ENCODE measurements around the gene ATP6AP1. TPM values are rescaled to one million over a fixed set of nuclear protein-coding genes. Genes with fewer than 3 reads are reported as not detected.

Gene ATP6AP1
- total RNA-seq, 1 experiment from 2014 or later, result 144 TPM

Other genes with a start within 250 kb of the ATP6AP1 start
- gene OPN1MW, start 246.1 kb upstream of the ATP6AP1 start, total RNA-seq (2014; rRNA removed; shearing (Covaris generic)), result not detected in 2 replicates
- not detected in 2 replicates for gene OPN1MW2, start 208.9 kb upstream of the ATP6AP1 start, total RNA-seq (2014; rRNA removed; shearing (Covaris generic))
- not detected in 2 replicates for gene OPN1MW3, start 171.1 kb upstream of the ATP6AP1 start, total RNA-seq (2014; rRNA removed; shearing (Covaris generic))
- not detected in 2 replicates for gene TEX28, start 133.6 kb upstream of the ATP6AP1 start, total RNA-seq (2014; rRNA removed; shearing (Covaris generic))
- gene TKTL1, start 132.9 kb upstream of the ATP6AP1 start, total RNA-seq (2014; rRNA removed; shearing (Covaris generic)), result 0.22 TPM in 1 of 2 replicates, not detected in the other
- 1,078 and 2,383 TPM in 2 replicates for gene FLNA, start 54.0 kb upstream of the ATP6AP1 start, total RNA-seq (2014; rRNA removed; shearing (Covaris generic))
- 101 and 105 TPM in 2 replicates for gene EMD, start 49.4 kb upstream of the ATP6AP1 start, total RNA-seq (2014; rRNA removed; shearing (Covaris generic))
- 3,989 and 5,487 TPM in 2 replicates for gene RPL10, start 30.3 kb upstream of the ATP6AP1 start, total RNA-seq (2014; rRNA removed; shearing (Covaris generic))
- 49.1 and 65.3 TPM in 2 replicates for gene DNASE1L1, start 19.4 kb upstream of the ATP6AP1 start, total RNA-seq (2014; rRNA removed; shearing (Covaris generic))
- 24.9 and 32.1 TPM in 2 replicates for gene TAFAZZIN, start 17.1 kb upstream of the ATP6AP1 start, total RNA-seq (2014; rRNA removed; shearing (Covaris generic))
- gene GDI1, start 8.5 kb downstream of the ATP6AP1 start, total RNA-seq (2014; rRNA removed; shearing (Covaris generic)), result 210 and 222 TPM in 2 replicates
- 99.6 and 139 TPM in 2 replicates for gene FAM50A, start 15.5 kb downstream of the ATP6AP1 start, total RNA-seq (2014; rRNA removed; shearing (Covaris generic))
- gene PLXNA3, start 29.6 kb downstream of the ATP6AP1 start, total RNA-seq (2014; rRNA removed; shearing (Covaris generic)), result 4.3 and 8.9 TPM in 2 replicates
- gene LAGE3, start 50.6 kb downstream of the ATP6AP1 start, total RNA-seq (2014; rRNA removed; shearing (Covaris generic)), result 102 and 104 TPM in 2 replicates
- gene UBL4A, start 57.9 kb downstream of the ATP6AP1 start, total RNA-seq (2014; rRNA removed; shearing (Covaris generic)), result 74.0 and 101 TPM in 2 replicates
- gene SLC10A3, start 62.0 kb downstream of the ATP6AP1 start, total RNA-seq (2014; rRNA removed; shearing (Covaris generic)), result 65.4 and 80.7 TPM in 2 replicates
- 53.2 and 72.8 TPM in 2 replicates for gene FAM3A, start 87.6 kb downstream of the ATP6AP1 start, total RNA-seq (2014; rRNA removed; shearing (Covaris generic))
- 157 and 205 TPM in 2 replicates for gene G6PD, start 118.2 kb downstream of the ATP6AP1 start, total RNA-seq (2014; rRNA removed; shearing (Covaris generic))
- gene IKBKG, start 118.9 kb downstream of the ATP6AP1 start, total RNA-seq (2014; rRNA removed; shearing (Covaris generic)), result 52.4 and 70.5 TPM in 2 replicates
- gene CTAG1A, start 156.5 kb downstream of the ATP6AP1 start, total RNA-seq (2014; rRNA removed; shearing (Covaris generic)), result not detected in 2 replicates
- not detected in 2 replicates for gene CTAG1B, start 190.6 kb downstream of the ATP6AP1 start, total RNA-seq (2014; rRNA removed; shearing (Covaris generic))
- 1.1 TPM in 1 of 2 replicates, not detected in the other for gene CTAG2, start 224.9 kb downstream of the ATP6AP1 start, total RNA-seq (2014; rRNA removed; shearing (Covaris generic))